K562 (cell line): ENCODE data around the gene ARMH1. TPM values are rescaled to one million over a fixed set of nuclear protein-coding genes. Genes with fewer than 3 reads are reported as not detected.

ENCODE experiments used
- ZNF407 ChIP-seq: fragments of 450-650 bp; IDR thresholded peaks from 2 replicates; pipeline ENCODE4 v1.6.1; 2016; ENCODE audit warnings: low read depth
- polyA plus RNA-seq, 8 experiments: library from polyadenylated mRNA; depleted of rRNA in 4 of 8; stranded (reverse) in 5 of 8; unstranded in 3 of 8; fragments of >200 nt; fragmentation: Nextera tagmentation in 2 of 8; fragmentation: Illumina TruSeq in 1 of 8; extraction: Ambion mirVana in 2 of 8; extraction: Trizol in 1 of 8; gene quantifications; 2 replicates each; pipeline versions ENCODE4 v1.2.1 to v1.2.3, GENCODE V29; 2011 to 2014; ENCODE audit warnings: inconsistent platforms in 1 of 8, missing spikeins in 1 of 8
- total RNA-seq, 7 experiments: library from RNA; depleted of rRNA in 6 of 7; stranded (reverse); fragments of >200 nt in 6 of 7; fragmentation: Illumina TruSeq in 2 of 7; extraction: Trizol in 2 of 7; gene quantifications; 2 replicates each; pipeline versions ENCODE4 v1.2.1 to v1.2.3, GENCODE V29; 2011 to 2021; ENCODE audit warnings: low replicate concordance in 1 of 7

ARMH1 gene
- total and polyA plus RNA-seq, 9 of the 15 experiments (the other 6 are each of a cell fraction or from before 2014, with no cell fraction given) = 0.41 TPM; not detected in 8

- no peak for TF ChIP-seq ZNF407
Measured at GRCh38 chr1:44670751-44671640, 3.5 kb upstream of the ARMH1 start (continued).
